Heart left ventricle (tissue), 16 donors: ENCODE data around the gene ARIH2. TPM values are rescaled to one million over a fixed set of nuclear protein-coding genes. Genes with fewer than 3 reads are reported as not detected.

Experiments used
- ATAC-seq, 4 donors: fragments of 200-7000 bp; cut with Tn5 transposase; one replicate each; pipeline ENCODE4 v1.9.1; 2020 to 2022; ENCODE audit warnings: moderate library complexity in 4 of 4, mild to moderate bottlenecking in 3 of 4, moderate number of reproducible peaks in 1 of 4
- DNase-seq, 5 donors: peaks; one replicate each; pipeline ENCODE4 v3.0.0-alpha.2; 2020
- H3K27ac ChIP-seq, 12 donors: fragments of 200-600 bp; sonication (generic) in 4 of 12; one replicate each; pipeline versions ENCODE4 v1.5.0 to v1.8.0; 2016 to 2022; ENCODE audit warnings: mild to moderate bottlenecking in 2 of 12
- H3K27me3 ChIP-seq, 9 donors: fragments of 200-600 bp; sonication (generic) in 2 of 9; one replicate each; pipeline versions ENCODE4 v1.5.1 to v1.8.0; 2016 to 2022; ENCODE audit warnings: mild to moderate bottlenecking in 3 of 9
- H3K36me3 ChIP-seq, 9 donors: fragments of 200-600 bp; sonication (generic) in 2 of 9; one replicate each; pipeline versions ENCODE4 v1.5.0 to v1.8.0; 2018 to 2022; ENCODE audit warnings: mild to moderate bottlenecking in 2 of 9
- H3K4me1 ChIP-seq, 12 donors: fragments of 200-600 bp; sonication (generic) in 4 of 12; one replicate each; pipeline versions ENCODE4 v1.5.0 to v1.8.0; 2016 to 2022; ENCODE audit warnings: mild to moderate bottlenecking in 3 of 12
- H3K4me3 ChIP-seq, 12 donors: fragments of 200-600 bp; sonication (generic) in 4 of 12; one replicate each; pipeline versions ENCODE4 v1.5.0 to v1.8.0; 2017 to 2022; ENCODE audit warnings: mild to moderate bottlenecking in 9 of 12, moderate library complexity in 4 of 12
- H3K9me3 ChIP-seq, 12 donors: fragments of 200-600 bp; sonication (generic) in 4 of 12; one replicate each; pipeline versions ENCODE4 v1.5.0 to v1.8.0; 2016 to 2022; ENCODE audit warnings: mild to moderate bottlenecking in 1 of 12
- POLR2A ChIP-seq, 2 donors: fragments of 450-650 bp; IDR thresholded peaks; one replicate each; pipeline ENCODE4 v1.6.1; 2017; ENCODE audit warnings: antibody characterized with exemption in 2 of 2, mild to moderate bottlenecking in 2 of 2, moderate library complexity in 2 of 2
- WGBS, 4 donors: extraction: QIAGEN DNeasy Blood & Tissue Kit in 2 of 4; methylation state at CpG; one replicate each; pipeline versions ENCODE4 v1.1.5 to v1.1.7; 2013 to 2018; 5-methylcytosine and 5-hydroxymethylcytosine counted together
- intact Hi-C, 10 donors: fragments of 100-400 bp; cut with DNase I; formaldehyde crosslinking; loops; one replicate each; pipeline versions ENCODE4 v1.11.1 to v1.14.2; 2022
- polyA plus RNA-seq, 2 donors: library from polyadenylated mRNA; stranded (reverse); fragments of 200-250 nt; gene quantifications; one replicate each; pipeline ENCODE4 v1.2.3, GENCODE V29; 2013
- total RNA-seq, 9 donors: library from RNA; depleted of rRNA in 2 of 9; stranded (reverse); fragments of >200 nt in 2 of 9; fragmentation: NEBNext Ultra II Directional in 3 of 9; extraction: Animal tissue kit (Norgen Biotek cat#: 25700) in 3 of 9; gene quantifications; one replicate each; pipeline versions ENCODE4 v1.1.0 to v1.2.4, GENCODE V29; 2016 to 2023
- TF ChIP-seq, protein P1 (sequence below), 12 donors: fragments of 200-600 bp; sonication (generic) in 4 of 12; IDR thresholded peaks; one replicate each; pipeline versions ENCODE4 v1.5.0 to v1.8.0; 2018 to 2022; ENCODE audit warnings: antibody characterized with exemption in 12 of 12, mild to moderate bottlenecking in 5 of 12
- donor health status: ischemic (EF 13 %, LVEDD 7.1; RV severe dilation, severe dysfunction).
- donor health status: healthy with polysubstance abuse.
- donor health status: DM: no; HTN: yes; CAD: no.
- donor health status: DM: no; HTN: no; CAD: no.
- donor health status: ischemic (EF 25% LVEDD 6.9; RV normal size, moderate dysfunction).
- donor health status: ischemic (EF 25% LVEDD 5.7; RV mildly dilated, moderate dysfunction).
- donor health status: healthy.
- donor health status: DM: yes; HTN: yes; CAD: no.
- donor health status: ischemic (EF 35%, LVEDD 5.7; RV mildly dilated, moderate dysfunction).
- donor health status: nonischemic (EF 11% LVEDD 7.7; RV severe dilation, severe dysfunction).
- donor health status: DM: yes; HTN: yes; CAD: no.
- donor health status: PGD.
- donor health status: ischemic (EF 29% LVEDD 5.4; RV normal size, mild dysfunction).
- donor health status: nonischemic (EF 23%, LVEDD 6.1; RV moderate dilation, normal function).

Gene ARIH2
- total and polyA plus RNA-seq, 11 donors = 77.6 to 223 (median 126) TPM

DNA sequence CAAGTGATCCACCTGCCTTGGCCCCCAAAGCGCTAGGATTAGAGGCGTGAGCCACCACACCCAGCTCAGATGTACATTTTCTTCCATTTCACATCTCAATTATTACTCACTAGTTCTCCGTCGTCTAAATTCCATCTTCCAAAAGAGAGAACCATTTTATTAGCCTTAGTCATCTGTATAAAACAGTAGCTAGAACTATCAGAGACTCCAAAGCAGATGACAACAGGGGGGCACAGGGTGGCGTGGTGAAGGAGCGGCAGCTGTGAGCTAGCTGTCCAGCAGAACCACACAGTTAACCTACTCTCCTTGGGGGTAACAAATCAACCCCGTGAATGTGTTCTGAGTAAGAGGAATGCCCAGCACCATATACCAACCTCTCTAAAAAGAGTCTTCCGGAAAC lies 27.0 kb upstream of the ARIH2 start:
- DNase-seq = no peak
- Histone ChIP-seq H3K27me3 (no peaks in the 10 kb centered on the region), H3K4me3 (no peak overlapping the region), H3K4me1 (peaks cover 0 to 5% (median under 1%) of the 10 kb centered on the region in 12 donors), H3K27ac (no peak overlapping the region), H3K9me3 (no peaks in the 10 kb centered on the region), H3K36me3 (peaks cover 0 to 46% (median 21%) of the 10 kb centered on the region in 9 donors)
- intact Hi-C loops = loop anchor here in 2 of 10 donors (10.0 kb wide), 1 partner anchor 63 kb away; no protein-coding TSS in a partner anchor
- 96 to 98% (median 96%) methylated on average over 8 of the region's 8 CpGs for WGBS, 4 donors
- TF ChIP-seq, protein P1, sequence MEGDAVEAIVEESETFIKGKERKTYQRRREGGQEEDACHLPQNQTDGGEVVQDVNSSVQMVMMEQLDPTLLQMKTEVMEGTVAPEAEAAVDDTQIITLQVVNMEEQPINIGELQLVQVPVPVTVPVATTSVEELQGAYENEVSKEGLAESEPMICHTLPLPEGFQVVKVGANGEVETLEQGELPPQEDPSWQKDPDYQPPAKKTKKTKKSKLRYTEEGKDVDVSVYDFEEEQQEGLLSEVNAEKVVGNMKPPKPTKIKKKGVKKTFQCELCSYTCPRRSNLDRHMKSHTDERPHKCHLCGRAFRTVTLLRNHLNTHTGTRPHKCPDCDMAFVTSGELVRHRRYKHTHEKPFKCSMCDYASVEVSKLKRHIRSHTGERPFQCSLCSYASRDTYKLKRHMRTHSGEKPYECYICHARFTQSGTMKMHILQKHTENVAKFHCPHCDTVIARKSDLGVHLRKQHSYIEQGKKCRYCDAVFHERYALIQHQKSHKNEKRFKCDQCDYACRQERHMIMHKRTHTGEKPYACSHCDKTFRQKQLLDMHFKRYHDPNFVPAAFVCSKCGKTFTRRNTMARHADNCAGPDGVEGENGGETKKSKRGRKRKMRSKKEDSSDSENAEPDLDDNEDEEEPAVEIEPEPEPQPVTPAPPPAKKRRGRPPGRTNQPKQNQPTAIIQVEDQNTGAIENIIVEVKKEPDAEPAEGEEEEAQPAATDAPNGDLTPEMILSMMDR (IDR thresholded peaks at IDR 0.05) = no peak
- no peak for TF ChIP-seq POLR2A (IDR thresholded peaks at IDR 0.05)
- ATAC-seq = no peak

DNA sequence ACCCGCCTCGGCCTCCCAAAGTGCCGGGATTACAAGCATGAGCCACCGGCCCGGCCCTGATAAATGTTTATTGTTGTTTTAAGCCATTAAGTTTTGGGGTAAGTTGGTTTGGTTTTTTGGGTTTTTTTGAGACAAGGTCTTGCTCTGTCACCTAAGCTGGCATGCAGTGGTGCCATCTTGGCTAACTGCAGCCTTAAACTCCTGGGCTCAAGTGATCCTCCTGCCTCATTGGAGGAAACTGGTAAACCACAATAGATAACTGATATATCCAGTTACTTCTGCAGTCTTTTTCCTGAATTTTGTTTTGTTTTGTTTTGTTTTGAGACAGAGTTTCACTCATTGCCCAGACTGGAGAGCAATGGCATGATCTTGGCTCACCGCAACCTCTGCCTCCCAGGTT lies 24.1 kb upstream of the ARIH2 start:
- ATAC-seq (no peak), DNase-seq (no peak)
- Histone ChIP-seq H3K4me1 (peaks cover 0 to 28% (median 14%) of the 10 kb centered on the region in 12 donors), H3K36me3 (peaks cover 0 to 23% (median 16%) of the 10 kb centered on the region in 9 donors), H3K27ac (no peak overlapping the region), H3K27me3 (no peaks in the 10 kb centered on the region), H3K9me3 (no peaks in the 10 kb centered on the region), H3K4me3 (no peak overlapping the region)
- WGBS, 4 donors = 95 to 99% (median 96%) methylated on average over 6 of the region's 6 CpGs
- no peak for TF ChIP-seq POLR2A (IDR thresholded peaks at IDR 0.05)
- TF ChIP-seq, protein P1 (IDR thresholded peaks at IDR 0.05) = no peak
- intact Hi-C loops = loop anchor here in 2 of 10 donors (10.0 kb wide), 1 partner anchor 60 kb away; no protein-coding TSS in a partner anchor

DNA sequence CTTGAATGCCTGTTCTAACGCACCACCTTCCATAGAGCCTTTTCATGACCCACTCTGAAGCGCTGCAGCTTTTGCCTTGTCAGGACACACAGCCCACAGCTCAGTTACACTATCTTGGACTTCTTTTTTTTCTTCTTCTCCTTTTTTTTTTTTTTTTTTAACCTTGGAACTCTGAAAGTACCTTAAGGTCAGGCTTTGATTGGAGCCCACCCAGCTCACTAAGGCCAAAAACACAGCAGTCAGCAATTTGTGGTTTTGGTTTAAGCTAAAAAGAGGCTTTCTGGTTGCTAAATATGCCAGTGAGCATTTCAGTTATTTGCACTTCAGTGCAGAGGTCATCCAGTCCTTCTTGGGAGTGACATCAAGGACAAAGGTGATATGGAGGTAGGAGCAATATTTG lies 21.7 kb upstream of the ARIH2 start:
- peaks cover 0 to 29% (median 14%) of the 10 kb centered on the region in 12 donors for H3K4me1 ChIP-seq
- H3K27ac ChIP-seq = peak overlapping the region; percentile 1 to 92 (median 87)
- no peaks in the 10 kb centered on the region for H3K27me3 ChIP-seq
- intact Hi-C loops = loop anchor here in 3 of 10 donors (2.0 to 10.0 kb wide), 3 partner anchors 48 to 58 kb away; partner anchors contain the start of gene PRKAR2A (in 1 of the 3)
- H3K36me3 ChIP-seq = peaks cover 0 to 5% (median 1%) of the 10 kb centered on the region in 9 donors
- DNase-seq (no peak), ATAC-seq (no peak)
- no peaks in the 10 kb centered on the region for H3K9me3 ChIP-seq
- peak overlapping the region in 2 of 12 donors; percentile 6 to 60 for H3K4me3 ChIP-seq
- TF ChIP-seq, protein P1 (IDR thresholded peaks at IDR 0.05) = no peak
- TF ChIP-seq POLR2A (IDR thresholded peaks at IDR 0.05) = no peak
- 76 to 91% (median 84%) methylated on average over 2 of the region's 2 CpGs for WGBS, 4 donors

DNA sequence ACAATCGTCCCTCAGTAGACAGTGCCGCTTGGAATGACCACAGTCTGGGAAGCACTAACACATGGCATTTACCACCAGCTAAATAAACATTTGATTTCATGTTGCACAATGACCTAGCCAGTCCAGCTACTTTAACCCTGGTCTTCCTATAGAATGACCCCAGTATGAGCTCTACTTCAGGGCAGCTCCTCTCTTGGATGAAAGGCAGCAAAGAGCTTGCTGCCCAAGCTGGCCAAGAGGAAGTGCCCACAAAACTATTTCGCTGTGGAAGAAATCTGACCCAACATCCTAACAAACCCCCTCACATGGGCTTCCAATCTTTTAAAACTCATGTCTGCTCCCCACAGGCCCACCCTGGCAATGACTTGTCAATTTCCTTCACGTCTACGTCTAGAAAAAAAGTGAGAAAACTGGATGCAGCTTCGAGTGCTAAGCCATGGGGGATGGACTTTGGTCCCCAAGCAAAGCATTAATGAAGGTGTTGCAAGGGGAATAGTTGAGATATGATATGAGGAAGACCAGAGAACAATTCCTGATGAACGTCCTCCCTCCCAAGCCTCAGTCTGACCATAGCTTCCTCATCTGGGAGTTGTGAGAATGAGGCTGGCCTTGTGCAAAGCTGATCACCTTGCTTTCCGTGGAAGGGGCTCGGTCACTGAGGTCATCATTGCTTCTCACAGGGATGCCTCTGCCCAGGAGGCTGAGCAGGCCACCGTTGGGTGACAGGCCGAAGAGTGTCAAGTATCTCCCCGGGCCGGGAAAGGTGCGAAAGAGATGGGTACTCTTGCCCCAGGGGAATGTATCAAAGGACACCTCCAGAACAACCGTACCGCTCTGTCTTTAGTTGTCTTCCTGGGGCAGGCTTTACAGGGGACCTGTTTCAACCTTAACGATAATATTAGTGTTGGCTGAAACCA lies 20.9 kb upstream of the ARIH2 start:
- no peak for TF ChIP-seq POLR2A (IDR thresholded peaks at IDR 0.05)
- TF ChIP-seq, protein P1 (IDR thresholded peaks at IDR 0.05) = no peak

More for the DNA sequence above, 20.9 kb upstream of the ARIH2 start:
- intact Hi-C loops = loop anchor here in 4 of 10 donors (1.0 to 10.0 kb wide), 5 partner anchors 21 to 57 kb away; partner anchors contain the start of genes ARIH2 (in 3 of the 4) and PRKAR2A (in 1 of the 4)
- Histone ChIP-seq H3K4me1 (peaks cover 0 to 29% (median 14%) of the 10 kb centered on the region in 12 donors), H3K27ac (peak overlapping the region; percentile 41 to 92 (median 87)), H3K9me3 (no peaks in the 10 kb centered on the region), H3K4me3 (peak overlapping the region; percentile 25 to 94 (median 78)), H3K27me3 (no peaks in the 10 kb centered on the region), H3K36me3 (no peaks in the 10 kb centered on the region)
- ATAC-seq = peak in 3 of 4 donors; percentile 4 to 16 (median 7)
- WGBS, 4 donors = 37 to 51% (median 42%) methylated on average over 17 of the region's 17 CpGs
- DNase-seq = peak in 1 of 5 donors; percentile 32
